ENCODE results near the gene METRN. TPM values are rescaled to one million over a fixed set of nuclear protein-coding genes. Genes with fewer than 3 reads are reported as not detected.

The METRN gene
- total and polyA plus RNA-seq, 4 donors: 10.9 to 67.3 (median 41.5) TPM

DNA sequence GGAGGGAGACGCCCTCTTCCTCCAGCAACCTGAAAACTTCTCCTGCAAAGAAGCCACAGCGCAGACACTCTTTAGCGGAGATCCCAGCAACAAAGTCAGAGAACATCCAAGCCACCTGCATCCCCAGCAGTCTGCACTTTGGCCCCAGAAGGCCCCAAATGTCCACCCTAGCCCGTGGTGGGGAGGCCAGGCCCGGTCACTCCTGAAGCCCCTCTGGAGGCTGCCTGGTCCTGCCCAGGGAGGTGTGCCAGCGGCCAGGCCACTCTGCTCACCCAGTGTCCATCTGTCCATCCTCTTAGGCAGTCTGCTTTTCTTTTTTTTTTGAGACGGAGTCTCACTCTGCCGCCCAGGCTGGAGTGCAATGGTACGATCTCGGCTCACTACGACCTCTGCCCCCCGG is 17.4 kb downstream of the METRN start:
- TF ChIP-seq, protein P1, sequence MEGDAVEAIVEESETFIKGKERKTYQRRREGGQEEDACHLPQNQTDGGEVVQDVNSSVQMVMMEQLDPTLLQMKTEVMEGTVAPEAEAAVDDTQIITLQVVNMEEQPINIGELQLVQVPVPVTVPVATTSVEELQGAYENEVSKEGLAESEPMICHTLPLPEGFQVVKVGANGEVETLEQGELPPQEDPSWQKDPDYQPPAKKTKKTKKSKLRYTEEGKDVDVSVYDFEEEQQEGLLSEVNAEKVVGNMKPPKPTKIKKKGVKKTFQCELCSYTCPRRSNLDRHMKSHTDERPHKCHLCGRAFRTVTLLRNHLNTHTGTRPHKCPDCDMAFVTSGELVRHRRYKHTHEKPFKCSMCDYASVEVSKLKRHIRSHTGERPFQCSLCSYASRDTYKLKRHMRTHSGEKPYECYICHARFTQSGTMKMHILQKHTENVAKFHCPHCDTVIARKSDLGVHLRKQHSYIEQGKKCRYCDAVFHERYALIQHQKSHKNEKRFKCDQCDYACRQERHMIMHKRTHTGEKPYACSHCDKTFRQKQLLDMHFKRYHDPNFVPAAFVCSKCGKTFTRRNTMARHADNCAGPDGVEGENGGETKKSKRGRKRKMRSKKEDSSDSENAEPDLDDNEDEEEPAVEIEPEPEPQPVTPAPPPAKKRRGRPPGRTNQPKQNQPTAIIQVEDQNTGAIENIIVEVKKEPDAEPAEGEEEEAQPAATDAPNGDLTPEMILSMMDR (IDR thresholded peaks at IDR 0.05; ENCODE audit: control extremely low read depth, extremely low read depth): no peak
- peaks cover 0 to 3% (median 2%) of the 10 kb centered on the region in 3 donors for H3K27me3 ChIP-seq (ENCODE audit: control insufficient read depth in 3 of 3, insufficient read depth in 3 of 3, low read length in 2 of 3)
- H3K9me3 ChIP-seq (ENCODE audit: control insufficient read depth in 4 of 4, insufficient read depth in 3 of 4, low read length in 3 of 4): no peaks in the 10 kb centered on the region
- H3K4me3 ChIP-seq: no peak overlapping the region
- no peak overlapping the region for H3K27ac ChIP-seq (ENCODE audit: low read depth in 1 of 2, low read length in 1 of 2)
- ATAC-seq (ENCODE audit: insufficient read depth, low FRiP score) (no peak), DNase-seq (no peak)
- H3K9ac ChIP-seq (ENCODE audit: insufficient read depth in 1 of 2, low read length in 2 of 2): no peak overlapping the region
- WGBS, 2 donors: 94 to 95% methylated on average over 12 of the region's 12 CpGs
- H3K36me3 ChIP-seq (ENCODE audit: control insufficient read depth in 4 of 4, insufficient read depth in 4 of 4, low read length in 4 of 4): peaks cover 5 to 52% (median 11%) of the 10 kb centered on the region in 4 donors
- peaks cover 0 to 7% (median 3%) of the 10 kb centered on the region in 5 donors for H3K4me1 ChIP-seq (ENCODE audit: control insufficient read depth in 5 of 5, insufficient read depth in 5 of 5, low read length in 5 of 5)

DNA sequence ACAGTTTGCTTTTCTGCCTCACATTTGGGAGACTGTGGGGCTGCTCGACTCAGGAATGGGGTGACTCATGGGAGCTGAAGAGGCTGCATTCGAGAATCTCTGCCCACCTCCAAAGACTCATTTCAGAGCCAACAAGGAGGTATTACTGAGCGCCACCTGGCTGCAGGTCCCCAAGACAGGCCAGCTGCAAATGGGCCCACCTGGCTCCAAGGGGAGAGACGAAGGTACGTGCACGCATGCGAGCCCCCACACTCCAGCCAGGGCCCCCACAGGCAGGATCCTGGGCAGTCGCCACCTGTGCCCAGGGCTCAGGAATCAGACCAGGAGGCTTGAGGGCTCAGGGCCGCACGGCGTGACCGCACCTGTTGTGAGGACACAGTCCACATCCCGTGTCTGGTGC is 18.0 kb downstream of the METRN start:
- 92% methylated on average over 13 of the region's 13 CpGs for WGBS, 2 donors
- DNase-seq: no peak

DNA sequence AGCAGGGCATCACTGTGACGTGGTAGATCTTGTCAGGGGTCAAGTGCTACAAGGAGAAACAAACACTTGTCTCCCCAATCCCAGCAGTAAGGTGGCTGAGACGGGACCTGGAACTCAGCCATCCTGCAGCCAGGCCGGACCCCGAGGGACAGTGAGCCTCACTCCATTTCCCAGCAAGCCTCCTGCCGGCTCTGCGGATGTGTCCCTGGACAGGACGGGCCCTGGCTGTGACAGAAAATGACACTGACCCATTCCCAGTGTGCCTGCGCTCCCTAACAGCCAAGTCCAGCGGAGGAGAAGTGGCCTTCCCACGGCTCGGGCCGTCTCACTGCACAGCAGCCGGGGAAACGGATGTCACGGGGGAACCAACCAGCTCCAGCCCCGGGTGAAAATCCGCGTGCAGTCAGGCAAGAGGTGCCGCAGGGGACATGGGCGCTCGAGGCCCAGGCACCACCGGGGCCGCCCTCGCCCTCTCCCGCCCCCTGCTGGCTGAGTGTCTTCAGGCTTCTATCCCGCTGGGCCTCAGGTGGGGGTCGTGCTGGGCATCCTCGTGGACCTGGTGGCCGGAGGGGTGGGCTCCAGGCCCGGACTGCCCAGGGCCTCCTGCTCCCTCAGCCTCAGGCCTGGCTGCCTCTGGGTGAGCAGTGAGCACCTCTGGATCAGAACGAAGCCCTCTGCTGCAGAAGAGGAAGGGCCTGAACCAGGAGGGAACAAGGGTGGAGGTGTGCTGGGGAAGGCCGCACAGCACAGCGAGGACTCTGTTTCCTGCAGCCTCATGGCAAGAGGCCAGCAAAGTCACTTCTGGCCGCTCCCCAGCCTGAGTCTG is 18.7 kb downstream of the METRN start:
- DNase-seq (no peak), ATAC-seq (ENCODE audit: insufficient read depth, low FRiP score) (no peak)
- WGBS, 2 donors: 85 to 90% methylated on average over 30 to 34 of the region's 34 CpGs
- no peaks in the 10 kb centered on the region for H3K9me3 ChIP-seq (ENCODE audit: control insufficient read depth in 4 of 4, insufficient read depth in 3 of 4, low read length in 3 of 4)
- TF ChIP-seq, protein P1 (IDR thresholded peaks at IDR 0.05; ENCODE audit: control extremely low read depth, extremely low read depth): no peak
- H3K9ac ChIP-seq (ENCODE audit: insufficient read depth in 1 of 2, low read length in 2 of 2): no peak overlapping the region
- no peak overlapping the region for H3K27ac ChIP-seq (ENCODE audit: low read depth in 1 of 2, low read length in 1 of 2)
- H3K4me3 ChIP-seq: no peak overlapping the region
- peaks cover 0 to 3% (median under 1%) of the 10 kb centered on the region in 5 donors for H3K4me1 ChIP-seq (ENCODE audit: control insufficient read depth in 5 of 5, insufficient read depth in 5 of 5, low read length in 5 of 5)
- H3K36me3 ChIP-seq (ENCODE audit: control insufficient read depth in 4 of 4, insufficient read depth in 4 of 4, low read length in 4 of 4): peaks cover 5 to 58% (median 13%) of the 10 kb centered on the region in 4 donors
- H3K27me3 ChIP-seq (ENCODE audit: control insufficient read depth in 3 of 3, insufficient read depth in 3 of 3, low read length in 2 of 3): no peaks in the 10 kb centered on the region

More for the DNA sequence above, 18.0 kb downstream of the METRN start:
- H3K27me3 ChIP-seq (ENCODE audit: control insufficient read depth in 3 of 3, insufficient read depth in 3 of 3, low read length in 2 of 3): no peaks in the 10 kb centered on the region
- no peak overlapping the region for H3K27ac ChIP-seq (ENCODE audit: low read depth in 1 of 2, low read length in 1 of 2)
- H3K9ac ChIP-seq (ENCODE audit: insufficient read depth in 1 of 2, low read length in 2 of 2): no peak overlapping the region
- TF ChIP-seq, protein P1 (IDR thresholded peaks at IDR 0.05; ENCODE audit: control extremely low read depth, extremely low read depth): no peak
- H3K4me1 ChIP-seq (ENCODE audit: control insufficient read depth in 5 of 5, insufficient read depth in 5 of 5, low read length in 5 of 5): peaks cover 0 to 5% (median 3%) of the 10 kb centered on the region in 5 donors
- peaks cover 5 to 57% (median 12%) of the 10 kb centered on the region in 4 donors for H3K36me3 ChIP-seq (ENCODE audit: control insufficient read depth in 4 of 4, insufficient read depth in 4 of 4, low read length in 4 of 4)
- no peak for ATAC-seq (ENCODE audit: insufficient read depth, low FRiP score)
- H3K9me3 ChIP-seq (ENCODE audit: control insufficient read depth in 4 of 4, insufficient read depth in 3 of 4, low read length in 3 of 4): no peaks in the 10 kb centered on the region
- no peak overlapping the region for H3K4me3 ChIP-seq

Measured in lung (tissue), 12 donors.